ENCODE data around the gene BGN.

The BGN gene

GRCh38 chrX:153499876-153500275 is 5.1 kb downstream of the BGN start:
- H3K4me3 ChIP-seq (ENCODE audit: low read depth, low read length), result peak overlapping the region; percentile 14
- in situ Hi-C loops (cut with HindIII; ENCODE audit: low sequenced_read_pairs), result no loop called here
- no peak for DNase-seq (ENCODE audit: low read depth)
- no peak for TF ChIP-seq CTCF (IDR thresholded peaks at IDR 0.05; ENCODE audit: low read depth, low read length, missing control alignments)

GRCh38 chrX:153500676-153501280 is 6.0 kb downstream of the BGN start:
- in situ Hi-C loops (cut with HindIII; ENCODE audit: low sequenced_read_pairs), result no loop called here
- TF ChIP-seq CTCF (IDR thresholded peaks at IDR 0.05; ENCODE audit: low read depth, low read length, missing control alignments), result no peak
- H3K4me3 ChIP-seq (ENCODE audit: low read depth, low read length), result no peak overlapping the region
- no peak for DNase-seq (ENCODE audit: low read depth)

- DNase-seq (ENCODE audit: low read depth), result no peak
- TF ChIP-seq CTCF (IDR thresholded peaks at IDR 0.05; ENCODE audit: low read depth, low read length, missing control alignments), result no peak
- in situ Hi-C loops (cut with HindIII; ENCODE audit: low sequenced_read_pairs), result no loop called here
- no peak overlapping the region for H3K4me3 ChIP-seq (ENCODE audit: low read depth, low read length)
Measured at GRCh38 chrX:153501530-153501929, 6.8 kb downstream of the BGN start.

GRCh38 chrX:153502131-153502530 is 7.4 kb downstream of the BGN start:
- H3K4me3 ChIP-seq (ENCODE audit: low read depth, low read length), result no peak overlapping the region
- no peak for DNase-seq (ENCODE audit: low read depth)
- TF ChIP-seq CTCF (IDR thresholded peaks at IDR 0.05; ENCODE audit: low read depth, low read length, missing control alignments), result no peak
- in situ Hi-C loops (cut with HindIII; ENCODE audit: low sequenced_read_pairs), result no loop called here

- no peak for DNase-seq (ENCODE audit: low read depth)
- no peak overlapping the region for H3K4me3 ChIP-seq (ENCODE audit: low read depth, low read length)
- no peak for TF ChIP-seq CTCF (IDR thresholded peaks at IDR 0.05; ENCODE audit: low read depth, low read length, missing control alignments)
- in situ Hi-C loops (cut with HindIII; ENCODE audit: low sequenced_read_pairs), result no loop called here
Measured at GRCh38 chrX:153502796-153503195, 8.0 kb downstream of the BGN start.

- no peak overlapping the region for H3K4me3 ChIP-seq (ENCODE audit: low read depth, low read length)
- TF ChIP-seq CTCF (IDR thresholded peaks at IDR 0.05; ENCODE audit: low read depth, low read length, missing control alignments), result no peak
- in situ Hi-C loops (cut with HindIII; ENCODE audit: low sequenced_read_pairs), result no loop called here
- DNase-seq (ENCODE audit: low read depth), result no peak
Measured at GRCh38 chrX:153504445-153505016, 9.8 kb downstream of the BGN start.

Data from astrocyte of the cerebellum (primary cell).